CD4-positive, alpha-beta T cell (primary cell): ENCODE data around the gene SCN10A. TPM values are rescaled to one million over a fixed set of nuclear protein-coding genes. Genes with fewer than 3 reads are reported as not detected.

Source experiments
- ATAC-seq: fragments of 200-7000 bp; cut with Tn5 transposase; one replicate; pipeline ENCODE4 v1.10.0; 2022; ENCODE audit warnings: mild to moderate bottlenecking; ENCODE audit not compliant: poor library complexity
- CTCF ChIA-PET: fragments of 350-600 bp; sonication (Branson Sonifier 250); formaldehyde crosslinking; loops from one replicate; lab custom pipeline; 2021; ENCODE audit warnings: antibody characterized with exemption, inconsistent platforms; lab: Charles Lee
- POLR2A ChIA-PET: fragments of 350-600 bp; sonication (Branson Sonifier 250); formaldehyde crosslinking; loops from one replicate; lab custom pipeline; 2021; ENCODE audit warnings: antibody characterized with exemption, inconsistent platforms; lab: Charles Lee
- DNase-seq, 14 experiments: peaks; one replicate each; pipeline ENCODE4 v3.0.0-alpha.2; 2013 to 2020; ENCODE audit warnings: mixed read lengths in 2 of 14
- H3K27ac ChIP-seq, 2 donors: one replicate each; pipeline versions ENCODE4 v1.5.1 to v1.7.0; 2013; ENCODE audit warnings: low read length in 2 of 2, low read depth in 1 of 2, mild to moderate bottlenecking in 1 of 2
- H3K27me3 ChIP-seq, 2 experiments: 1 replicate in 1 of 2; 2 replicates in 1 of 2; pipeline versions ENCODE4 v1.6.1 to v1.7.0; 2013; ENCODE audit warnings: low read length in 2 of 2, control low read depth in 1 of 2, mild to moderate bottlenecking in 1 of 2, moderate library complexity in 1 of 2; ENCODE audit not compliant: insufficient read depth in 2 of 2, control insufficient read depth in 1 of 2
- H3K36me3 ChIP-seq: one replicate; pipeline ENCODE4 v1.6.1; 2013; ENCODE audit warnings: low read length, control low read depth; ENCODE audit not compliant: insufficient read depth
- H3K4me1 ChIP-seq: one replicate; pipeline ENCODE4 v1.6.1; 2013; ENCODE audit warnings: low read length, control low read depth; ENCODE audit not compliant: insufficient read depth
- H3K4me3 ChIP-seq: one replicate; pipeline ENCODE4 v1.5.1; 2013; ENCODE audit warnings: mild to moderate bottlenecking, low read length, moderate library complexity
- H3K9me3 ChIP-seq, 2 experiments: 1 replicate in 1 of 2; 2 replicates in 1 of 2; pipeline versions ENCODE4 v1.6.1 to v1.7.0; 2013; ENCODE audit warnings: low read length in 2 of 2, mild to moderate bottlenecking in 2 of 2, control low read depth in 1 of 2, moderate library complexity in 1 of 2; ENCODE audit not compliant: control insufficient read depth in 1 of 2, insufficient read depth in 1 of 2
- H3K27ac Mint-ChIP-seq: one replicate; pipeline ENCODE4 v1.8.0; 2020; ENCODE audit warnings: mixed read lengths
- H3K27me3 Mint-ChIP-seq: one replicate; pipeline ENCODE4 v1.8.0; 2021; ENCODE audit warnings: mixed read lengths
- H3K36me3 Mint-ChIP-seq: one replicate; pipeline ENCODE4 v1.8.0; 2021; ENCODE audit warnings: low read depth, mixed read lengths
- H3K4me1 Mint-ChIP-seq: one replicate; pipeline ENCODE4 v1.8.0; 2021; ENCODE audit warnings: low read depth, mixed read lengths
- H3K4me3 Mint-ChIP-seq: one replicate; pipeline ENCODE4 v1.8.0; 2020; ENCODE audit warnings: mild to moderate bottlenecking, mixed read lengths
- H3K9me3 Mint-ChIP-seq: one replicate; pipeline ENCODE4 v1.8.0; 2020; ENCODE audit warnings: mixed read lengths
- intact Hi-C, 2 experiments: fragments of 100-400 bp; cut with DNase I in 1 of 2; cut with micrococcal nuclease in 1 of 2; formaldehyde crosslinking; loops; one replicate each; pipeline versions ENCODE4 v1.15.1 to v1.9.0; 2023 to 2025; cut with DNase I, micrococcal nuclease
- total RNA-seq, 174 experiments: library from RNA in 2 of 174; stranded (reverse) in 2 of 174; gene quantifications; one replicate each; pipeline ENCODE4 v1.2.3 and lab custom pipeline; 2021 to 2026
- TF ChIP-seq, protein P1 (sequence below): fragments of 200-600 bp; IDR thresholded peaks from one replicate; pipeline ENCODE4 v1.8.0; 2022; ENCODE audit warnings: antibody characterized with exemption, mild to moderate bottlenecking

The SCN10A gene
- total RNA-seq, 2 experiments from 2014 or later: not detected

DNA sequence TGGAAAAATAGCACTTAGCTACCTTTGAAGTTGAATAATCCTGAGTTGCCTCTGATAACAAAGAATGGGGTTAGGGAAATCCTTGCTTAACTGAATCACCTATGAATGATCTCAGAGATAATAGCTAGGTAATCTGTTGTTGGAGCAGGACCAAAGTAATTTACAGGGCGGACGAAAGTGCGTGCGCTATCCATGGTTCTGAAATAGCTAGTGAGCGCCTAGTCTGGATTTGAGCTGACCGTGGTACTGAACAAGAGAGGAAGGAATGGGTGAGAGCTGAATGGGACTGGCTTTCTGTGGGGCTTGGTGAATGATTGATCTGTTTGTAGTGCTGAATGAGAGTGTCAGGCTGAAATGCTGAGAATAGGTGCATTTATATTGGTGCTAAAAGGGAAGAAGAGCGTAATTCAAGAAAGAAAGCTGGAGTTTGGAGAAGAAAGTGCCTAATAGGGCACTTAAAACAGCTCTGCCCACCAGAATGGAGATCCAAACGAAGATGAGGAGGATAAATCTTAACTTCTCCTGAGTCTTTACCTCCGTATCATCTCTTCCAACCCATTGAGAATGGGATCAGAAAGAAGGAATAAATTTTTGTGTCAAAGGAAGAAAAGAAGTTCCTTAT is 10.1 kb downstream of the SCN10A start:
- H3K9me3 ChIP-seq: no peaks in the 10 kb centered on the region
- no peak overlapping the region for H3K27ac ChIP-seq
- H3K27me3 Mint-ChIP-seq: peaks cover 4% of the 10 kb centered on the region
- H3K4me1 ChIP-seq: no peaks in the 10 kb centered on the region
- H3K36me3 ChIP-seq: no peaks in the 10 kb centered on the region
- no peaks in the 10 kb centered on the region for H3K27me3 ChIP-seq
- no peaks in the 10 kb centered on the region for H3K4me1 Mint-ChIP-seq
- POLR2A ChIA-PET: no interaction called here
- DNase-seq: peak in 5 of 14 experiments; percentile 3 to 46 (median 18)
- TF ChIP-seq, protein P1, sequence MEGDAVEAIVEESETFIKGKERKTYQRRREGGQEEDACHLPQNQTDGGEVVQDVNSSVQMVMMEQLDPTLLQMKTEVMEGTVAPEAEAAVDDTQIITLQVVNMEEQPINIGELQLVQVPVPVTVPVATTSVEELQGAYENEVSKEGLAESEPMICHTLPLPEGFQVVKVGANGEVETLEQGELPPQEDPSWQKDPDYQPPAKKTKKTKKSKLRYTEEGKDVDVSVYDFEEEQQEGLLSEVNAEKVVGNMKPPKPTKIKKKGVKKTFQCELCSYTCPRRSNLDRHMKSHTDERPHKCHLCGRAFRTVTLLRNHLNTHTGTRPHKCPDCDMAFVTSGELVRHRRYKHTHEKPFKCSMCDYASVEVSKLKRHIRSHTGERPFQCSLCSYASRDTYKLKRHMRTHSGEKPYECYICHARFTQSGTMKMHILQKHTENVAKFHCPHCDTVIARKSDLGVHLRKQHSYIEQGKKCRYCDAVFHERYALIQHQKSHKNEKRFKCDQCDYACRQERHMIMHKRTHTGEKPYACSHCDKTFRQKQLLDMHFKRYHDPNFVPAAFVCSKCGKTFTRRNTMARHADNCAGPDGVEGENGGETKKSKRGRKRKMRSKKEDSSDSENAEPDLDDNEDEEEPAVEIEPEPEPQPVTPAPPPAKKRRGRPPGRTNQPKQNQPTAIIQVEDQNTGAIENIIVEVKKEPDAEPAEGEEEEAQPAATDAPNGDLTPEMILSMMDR: no peak
- CTCF ChIA-PET: no interaction called here
- peaks cover 9% of the 10 kb centered on the region for H3K9me3 Mint-ChIP-seq
- no peak for ATAC-seq
- no peak overlapping the region for H3K4me3 ChIP-seq
- intact Hi-C loops: no loop called here
- no peak overlapping the region for H3K27ac Mint-ChIP-seq
- no peak overlapping the region for H3K4me3 Mint-ChIP-seq
- H3K36me3 Mint-ChIP-seq: no peaks in the 10 kb centered on the region

DNA sequence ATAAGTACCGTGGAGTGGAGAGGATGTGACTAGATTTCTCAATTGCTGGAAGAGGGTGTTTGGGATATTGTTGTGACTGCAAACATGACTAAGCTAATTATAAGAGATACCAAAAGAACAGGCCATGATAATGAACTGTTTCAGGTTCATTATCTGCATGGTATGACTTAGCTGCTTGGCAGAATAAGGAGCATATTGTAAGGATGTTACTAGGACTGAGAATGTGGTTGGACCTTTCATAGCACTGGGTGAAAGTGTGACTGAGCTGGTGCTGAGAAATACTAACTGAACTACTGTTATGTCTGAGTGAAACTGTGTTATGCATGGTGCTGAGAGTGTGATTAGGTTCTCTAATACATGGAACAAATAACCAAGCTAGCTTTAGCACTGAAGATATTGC is 11.0 kb downstream of the SCN10A start:
- Histone ChIP-seq H3K4me3 (no peak overlapping the region), H3K27me3 (peaks cover 0 to 5% of the 10 kb centered on the region in 2 experiments), H3K27ac (no peak overlapping the region), H3K36me3 (no peaks in the 10 kb centered on the region), H3K4me1 (no peaks in the 10 kb centered on the region), H3K9me3 (no peaks in the 10 kb centered on the region)
- peaks cover 4% of the 10 kb centered on the region for H3K27me3 Mint-ChIP-seq
- no peak for ATAC-seq
- no peak for DNase-seq
- no peak overlapping the region for H3K27ac Mint-ChIP-seq
- peaks cover 9% of the 10 kb centered on the region for H3K9me3 Mint-ChIP-seq
- TF ChIP-seq, protein P1: no peak
- no peaks in the 10 kb centered on the region for H3K4me1 Mint-ChIP-seq
- ChIA-PET CTCF (no interaction called here), POLR2A (no interaction called here)
- intact Hi-C loops: no loop called here
- H3K36me3 Mint-ChIP-seq: no peaks in the 10 kb centered on the region
- no peak overlapping the region for H3K4me3 Mint-ChIP-seq

DNA sequence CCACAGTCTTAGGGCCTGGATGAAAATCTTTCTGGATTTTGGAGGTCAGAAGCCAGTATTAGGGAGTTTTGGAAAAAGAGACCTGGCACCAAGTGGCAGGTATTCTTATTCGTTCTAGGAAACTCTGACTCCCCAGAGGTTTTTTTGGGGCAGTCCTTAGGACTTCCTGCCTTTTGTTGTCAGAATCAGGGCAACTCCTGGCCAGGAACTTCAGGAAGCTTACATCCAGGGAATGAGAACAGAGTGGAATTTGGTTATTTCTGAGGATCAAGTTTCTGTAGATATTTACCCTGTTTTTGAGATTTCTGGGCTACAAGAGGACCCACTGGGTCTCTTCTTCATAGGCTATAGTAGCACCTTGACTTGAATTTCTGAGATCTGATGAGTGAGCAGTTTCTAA is 15.5 kb downstream of the SCN10A start:
- Histone ChIP-seq H3K27me3 (peaks cover 9 to 14% of the 10 kb centered on the region in 2 experiments), H3K9me3 (no peaks in the 10 kb centered on the region), H3K4me1 (no peaks in the 10 kb centered on the region), H3K4me3 (no peak overlapping the region), H3K27ac (no peak overlapping the region), H3K36me3 (no peaks in the 10 kb centered on the region)
- Mint-ChIP-seq H3K36me3 (no peaks in the 10 kb centered on the region), H3K4me3 (no peak overlapping the region), H3K27me3 (peaks cover 17% of the 10 kb centered on the region), H3K4me1 (no peaks in the 10 kb centered on the region), H3K9me3 (no peaks in the 10 kb centered on the region), H3K27ac (no peak overlapping the region)
- ATAC-seq (no peak), DNase-seq (no peak)
- POLR2A ChIA-PET: no interaction called here
- CTCF ChIA-PET: no interaction called here
- TF ChIP-seq, protein P1: no peak
- intact Hi-C loops: no loop called here
